Fibroblast of skin of abdomen (primary cell): ENCODE measurements around the gene PTPRT.

Experiments
- DNase-seq: peaks from one replicate; pipeline ENCODE4 v3.0.0-alpha.2; 2013

Gene PTPRT

GRCh38 chr20:42706759-42707158 lies 482.9 kb downstream of the PTPRT start:
- no peak for DNase-seq

GRCh38 chr20:42705550-42705949 lies 484.2 kb downstream of the PTPRT start:
- no peak for DNase-seq

- DNase-seq, result no peak
Measured at GRCh38 chr20:42703744-42704143, 486.0 kb downstream of the PTPRT start.

GRCh38 chr20:42701948-42702347 lies 487.8 kb downstream of the PTPRT start:
- no peak for DNase-seq

- no peak for DNase-seq
Measured at GRCh38 chr20:42700372-42700771, 489.3 kb downstream of the PTPRT start.

- DNase-seq, result no peak
Measured at GRCh38 chr20:42697962-42698361, 491.7 kb downstream of the PTPRT start.

GRCh38 chr20:42690842-42691437 lies 498.8 kb downstream of the PTPRT start:
- DNase-seq, result no peak

- DNase-seq, result no peak
Measured at GRCh38 chr20:42688576-42688975, 501.1 kb downstream of the PTPRT start.

- DNase-seq, result no peak
Measured at GRCh38 chr20:42686057-42686456, 503.6 kb downstream of the PTPRT start.

GRCh38 chr20:42678895-42679294 lies 510.8 kb downstream of the PTPRT start:
- DNase-seq, result no peak

GRCh38 chr20:42656130-42656529 lies 533.6 kb downstream of the PTPRT start:
- DNase-seq, result no peak

- DNase-seq, result no peak
Measured at GRCh38 chr20:42652266-42652665, 537.4 kb downstream of the PTPRT start.

GRCh38 chr20:42650191-42650746 lies 539.4 kb downstream of the PTPRT start:
- DNase-seq, result no peak

GRCh38 chr20:42649748-42650147 lies 540.0 kb downstream of the PTPRT start:
- no peak for DNase-seq

- no peak for DNase-seq
Measured at GRCh38 chr20:42646250-42646649, 543.5 kb downstream of the PTPRT start.

GRCh38 chr20:42641886-42642285 lies 547.8 kb downstream of the PTPRT start:
- DNase-seq, result no peak

- no peak for DNase-seq
Measured at GRCh38 chr20:42639140-42639539, 550.6 kb downstream of the PTPRT start.

GRCh38 chr20:42635699-42636411 lies 553.9 kb downstream of the PTPRT start:
- no peak for DNase-seq

GRCh38 chr20:42634156-42634555 lies 555.5 kb downstream of the PTPRT start:
- no peak for DNase-seq

GRCh38 chr20:42628683-42629082 lies 561.0 kb downstream of the PTPRT start:
- DNase-seq, result no peak

GRCh38 chr20:42613076-42613475 lies 576.6 kb downstream of the PTPRT start:
- no peak for DNase-seq

GRCh38 chr20:42611889-42612837 lies 577.5 kb downstream of the PTPRT start:
- DNase-seq, result no peak

- DNase-seq, result no peak
Measured at GRCh38 chr20:42611423-42611822, 578.3 kb downstream of the PTPRT start.
